HEK293T (cell line): Measurements from ENCODE around the gene C4orf54.

Source experiments
- CTCF ChIA-PET: fragments of 350-600 bp; formaldehyde crosslinking; extraction: SDS; loops from one replicate; lab custom pipeline; 2021; ENCODE audit warnings: antibody characterized with exemption, inconsistent platforms; lab: Yijun Ruan, JAX
- POLR2A ChIA-PET: fragments of 350-600 bp; formaldehyde crosslinking; extraction: SDS; loops from one replicate; lab custom pipeline; 2020; ENCODE audit warnings: antibody characterized with exemption, inconsistent platforms; lab: Yijun Ruan, JAX
- DNase-seq: peaks from one replicate; pipeline ENCODE4 v3.0.0; 2012; ENCODE audit warnings: mixed read lengths; ENCODE audit errors: extremely low spot score
- ARNT ChIP-seq: fragments of 450-650 bp; IDR thresholded peaks from 2 replicates; pipeline ENCODE4 v1.6.1; 2017; ENCODE audit warnings: mild to moderate bottlenecking
- BHLHE40 ChIP-seq: fragments of 450-650 bp; IDR thresholded peaks from 2 replicates; pipeline ENCODE4 v1.6.1; 2016; ENCODE audit warnings: mild to moderate bottlenecking, moderate library complexity, borderline replicate concordance
- CTBP1 ChIP-seq: fragments of 450-650 bp; IDR thresholded peaks from 2 replicates; pipeline ENCODE4 v1.6.1; 2016; ENCODE audit warnings: borderline replicate concordance
- ELF4 ChIP-seq: fragments of 450-650 bp; IDR thresholded peaks from 2 replicates; pipeline ENCODE4 v1.6.1; 2017; ENCODE audit warnings: antibody characterized with exemption
- FOXA1 ChIP-seq: fragments of 450-650 bp; IDR thresholded peaks from 2 replicates; pipeline ENCODE4 v1.6.1; 2016; ENCODE audit warnings: mild to moderate bottlenecking
- FOXK2 ChIP-seq: fragments of 450-650 bp; IDR thresholded peaks from 2 replicates; pipeline ENCODE4 v1.6.1; 2016; ENCODE audit warnings: mild to moderate bottlenecking
- FOXM1 ChIP-seq: fragments of 450-650 bp; IDR thresholded peaks from 2 replicates; pipeline ENCODE4 v1.6.1; 2017; ENCODE audit warnings: mild to moderate bottlenecking, borderline replicate concordance
- HDGF ChIP-seq: fragments of 450-650 bp; IDR thresholded peaks from 2 replicates; pipeline ENCODE4 v1.6.1; 2017; ENCODE audit warnings: antibody characterized with exemption, borderline replicate concordance
- L3MBTL2 ChIP-seq: fragments of 450-650 bp; conservative IDR thresholded peaks from 2 replicates; pipeline ENCODE4 v1.6.1; 2016; ENCODE audit warnings: mild to moderate bottlenecking
- LEF1 ChIP-seq: fragments of 450-650 bp; IDR thresholded peaks from 2 replicates; pipeline ENCODE4 v1.6.1; 2017; ENCODE audit warnings: mild to moderate bottlenecking, borderline replicate concordance
- NFRKB ChIP-seq: fragments of 450-650 bp; IDR thresholded peaks from 2 replicates; pipeline ENCODE4 v1.6.1; 2016; ENCODE audit warnings: mild to moderate bottlenecking, moderate library complexity
- PKNOX1 ChIP-seq: fragments of 450-650 bp; IDR thresholded peaks from 2 replicates; pipeline ENCODE4 v1.6.1; 2016
- SP1 ChIP-seq: fragments of 450-650 bp; IDR thresholded peaks from 2 replicates; pipeline ENCODE4 v1.6.1; 2017
- SUZ12 ChIP-seq: fragments of 450-650 bp; IDR thresholded peaks from 2 replicates; pipeline ENCODE4 v1.6.1; 2016; ENCODE audit warnings: mild to moderate bottlenecking
- TARDBP ChIP-seq: fragments of 450-650 bp; IDR thresholded peaks from 2 replicates; pipeline ENCODE4 v1.6.1; 2016
- ZNF384 ChIP-seq: fragments of 450-650 bp; IDR thresholded peaks from 2 replicates; pipeline ENCODE4 v1.6.1; 2016

C4orf54 gene

GRCh38 chr4:99610605-99611175, 46.9 kb downstream of the C4orf54 start:
- CTCF ChIA-PET, result no interaction called here
- POLR2A ChIA-PET, result no interaction called here
- TF ChIP-seq PKNOX1, result no peak
- no peak for TF ChIP-seq L3MBTL2
- no peak for TF ChIP-seq HDGF
- no peak for TF ChIP-seq LEF1
- TF ChIP-seq FOXA1, result no peak
- no peak for DNase-seq

- CTCF ChIA-PET, result no interaction called here
- POLR2A ChIA-PET, result no interaction called here
- no peak for DNase-seq
- no peak for TF ChIP-seq TARDBP
- TF ChIP-seq ARNT, result no peak
- no peak for TF ChIP-seq L3MBTL2
- TF ChIP-seq NFRKB, result no peak
- no peak for TF ChIP-seq LEF1
- no peak for TF ChIP-seq PKNOX1
- no peak for TF ChIP-seq ELF4
- no peak for TF ChIP-seq CTBP1
- no peak for TF ChIP-seq FOXK2
- no peak for TF ChIP-seq SUZ12
- no peak for TF ChIP-seq FOXM1
- no peak for TF ChIP-seq ZNF384
- TF ChIP-seq FOXA1, result no peak
- no peak for TF ChIP-seq HDGF
- no peak for TF ChIP-seq SP1
- no peak for TF ChIP-seq BHLHE40
These were observed 49.2 kb downstream of the C4orf54 start for GRCh38 chr4:99608417-99608816.
